H9 (cell line): ENCODE data around the gene PPP1R13B. TPM values are rescaled to one million over a fixed set of nuclear protein-coding genes. Genes with fewer than 3 reads are reported as not detected.

Experiments used
- DNase-seq: peaks from one replicate; pipeline ENCODE4 v3.0.0-alpha.2; 2017
- H2AFZ ChIP-seq: one replicate; pipeline ENCODE4 v1.6.1; 2013; ENCODE audit warnings: mild to moderate bottlenecking, low read length, control low read depth, moderate library complexity
- H2AK5ac ChIP-seq: 2 replicates; pipeline ENCODE4 v1.6.1; 2013; ENCODE audit warnings: low read length, control low read depth, mixed read lengths; ENCODE audit not compliant: insufficient read length
- H2BK120ac ChIP-seq: one replicate; pipeline ENCODE4 v1.6.1; 2013; ENCODE audit warnings: low read depth, mild to moderate bottlenecking, low read length, control low read depth, inconsistent platforms; ENCODE audit not compliant: poor library complexity, severe bottlenecking
- H2BK12ac ChIP-seq: 2 replicates; pipeline ENCODE4 v1.6.1; 2013; ENCODE audit warnings: low read length, control low read depth, mixed read lengths, low read depth; ENCODE audit not compliant: insufficient read length
- H2BK15ac ChIP-seq: 2 replicates; pipeline ENCODE4 v1.6.1; 2013; ENCODE audit warnings: low read depth, low read length, control low read depth
- H2BK20ac ChIP-seq: one replicate; pipeline ENCODE4 v1.6.1; 2013; ENCODE audit warnings: low read depth, mild to moderate bottlenecking, low read length, control low read depth, inconsistent platforms; ENCODE audit not compliant: poor library complexity, severe bottlenecking
- H2BK5ac ChIP-seq: 2 replicates; pipeline ENCODE4 v1.6.1; 2013; ENCODE audit warnings: low read length, control low read depth, mixed read lengths; ENCODE audit not compliant: insufficient read length
- H3K14ac ChIP-seq: 2 replicates; pipeline ENCODE4 v1.6.1; 2013; ENCODE audit warnings: low read length, control low read depth; ENCODE audit not compliant: insufficient read depth
- H3K18ac ChIP-seq: 2 replicates; pipeline ENCODE4 v1.6.1; 2013; ENCODE audit warnings: low read depth, mild to moderate bottlenecking, mixed read lengths, low read length, control low read depth; ENCODE audit not compliant: insufficient read length
- H3K23ac ChIP-seq: 2 replicates; pipeline ENCODE4 v1.6.1; 2013; ENCODE audit warnings: low read length, control low read depth, mixed read lengths, low read depth; ENCODE audit not compliant: insufficient read length
- H3K23me2 ChIP-seq: 2 replicates; pipeline ENCODE4 v1.6.1; 2013; ENCODE audit warnings: low read depth, mild to moderate bottlenecking, mixed read lengths, low read length, control low read depth; ENCODE audit not compliant: insufficient read length, poor library complexity, severe bottlenecking
- H3K27ac ChIP-seq: 2 replicates; pipeline ENCODE4 v1.5.1; 2013; ENCODE audit warnings: low read length, control low read depth, mixed read lengths, low read depth; ENCODE audit not compliant: insufficient read length
- H3K27me3 ChIP-seq: 2 replicates; pipeline ENCODE4 v1.6.1; 2013; ENCODE audit warnings: low read length, control low read depth, inconsistent platforms; ENCODE audit not compliant: insufficient read depth
- H3K4ac ChIP-seq: 2 replicates; pipeline ENCODE4 v1.6.1; 2013; ENCODE audit warnings: low read depth, mild to moderate bottlenecking, control low read depth, inconsistent platforms, low read length, moderate library complexity
- H3K4me1 ChIP-seq: 2 replicates; pipeline ENCODE4 v1.6.1; 2013; ENCODE audit warnings: low read length, control low read depth, inconsistent platforms; ENCODE audit not compliant: insufficient read depth
- H3K4me2 ChIP-seq: 2 replicates; pipeline ENCODE4 v1.6.1; 2013; ENCODE audit warnings: low read length, control low read depth, mixed read lengths; ENCODE audit not compliant: insufficient read length, insufficient read depth
- H3K56ac ChIP-seq: 2 replicates; pipeline ENCODE4 v1.6.1; 2013; ENCODE audit warnings: low read depth, mild to moderate bottlenecking, mixed read lengths, low read length, control low read depth; ENCODE audit not compliant: insufficient read length
- H3K79me1 ChIP-seq: 2 replicates; pipeline ENCODE4 v1.6.1; 2013; ENCODE audit warnings: low read depth, mild to moderate bottlenecking, moderate library complexity, low read length, control low read depth, inconsistent platforms; ENCODE audit not compliant: insufficient read depth, poor library complexity, severe bottlenecking
- H3K79me2 ChIP-seq: 2 replicates; pipeline ENCODE4 v1.6.1; 2013; ENCODE audit warnings: low read length, control low read depth, inconsistent platforms; ENCODE audit not compliant: insufficient read depth
- H3K9ac ChIP-seq: 2 replicates; pipeline ENCODE4 v1.6.1; 2013; ENCODE audit warnings: low read length, control low read depth, mixed read lengths; ENCODE audit not compliant: insufficient read length; ENCODE audit errors: extremely low read depth
- H3K9me3 ChIP-seq: one replicate; pipeline ENCODE4 v1.6.1; 2013; ENCODE audit warnings: low read depth, low read length, inconsistent platforms; ENCODE audit not compliant: control insufficient read depth
- H3T11ph ChIP-seq: one replicate; pipeline ENCODE4 v1.6.1; 2013; ENCODE audit warnings: mild to moderate bottlenecking, low read length, control low read depth, inconsistent platforms
- H4K20me1 ChIP-seq: one replicate; pipeline ENCODE4 v1.6.1; 2013; ENCODE audit not compliant: control insufficient read depth, insufficient read length, insufficient read depth
- H4K5ac ChIP-seq: 2 replicates; pipeline ENCODE4 v1.6.1; 2013; ENCODE audit warnings: low read depth, mild to moderate bottlenecking, mixed read lengths, low read length, control low read depth; ENCODE audit not compliant: insufficient read length
- H4K8ac ChIP-seq: replicated peaks from 2 replicates; pipeline ENCODE4 v1.6.1; 2013; ENCODE audit warnings: low read length, control low read depth, mixed read lengths, low read depth; ENCODE audit not compliant: insufficient read length
- H4K91ac ChIP-seq: 2 replicates; pipeline ENCODE4 v1.6.1; 2013; ENCODE audit warnings: low read depth, mild to moderate bottlenecking, moderate library complexity, mixed read lengths, low read length, control low read depth; ENCODE audit not compliant: insufficient read length
- H3K27ac Mint-ChIP-seq, 3 experiments: 2 replicates in 2 of 3; 3 replicates in 1 of 3; pipeline ENCODE4 v1.8.0; 2020 to 2021; ENCODE audit warnings: mixed read lengths in 3 of 3, mild to moderate bottlenecking in 1 of 3, moderate library complexity in 1 of 3
- H3K27me3 Mint-ChIP-seq: 2 replicates; pipeline ENCODE4 v1.8.0; 2021; ENCODE audit warnings: low read depth, mild to moderate bottlenecking, moderate library complexity, mixed read lengths
- H3K36me3 Mint-ChIP-seq, 3 experiments: 2 replicates in 2 of 3; 3 replicates in 1 of 3; pipeline ENCODE4 v1.8.0; 2020 to 2021; ENCODE audit warnings: low read depth in 3 of 3, mixed read lengths in 3 of 3; ENCODE audit not compliant: insufficient read depth in 1 of 3
- H3K4me1 Mint-ChIP-seq, 2 experiments: 2 replicates each; pipeline ENCODE4 v1.8.0; 2020; ENCODE audit warnings: mixed read lengths in 2 of 2
- H3K4me3 Mint-ChIP-seq, 2 experiments: 2 replicates in 1 of 2; 3 replicates in 1 of 2; pipeline ENCODE4 v1.8.0; 2020 to 2021; ENCODE audit warnings: mild to moderate bottlenecking in 2 of 2, mixed read lengths in 2 of 2, moderate library complexity in 1 of 2
- H3K9me3 Mint-ChIP-seq, 2 experiments: 2 replicates in 1 of 2; 3 replicates in 1 of 2; pipeline ENCODE4 v1.8.0; 2020; ENCODE audit warnings: mild to moderate bottlenecking in 2 of 2, mixed read lengths in 2 of 2, moderate library complexity in 1 of 2
- CTCF ChIP-seq: fragments of 200-600 bp; sonication (generic); conservative IDR thresholded peaks from 3 replicates; pipeline ENCODE4 v1.8.0; 2021; ENCODE audit warnings: antibody characterized with exemption, mild to moderate bottlenecking
- WGBS: extraction: QIAGEN DNeasy Blood & Tissue Kit; methylation state at CpG from one replicate; pipeline ENCODE4 v1.1.7; 2013; ENCODE audit warnings: missing lambda C conversion rate, low lambda C conversion rate, mixed read lengths; ENCODE audit not compliant: insufficient read length; ENCODE audit errors: extremely low coverage; 5-methylcytosine and 5-hydroxymethylcytosine counted together
- total RNA-seq: library from RNA; stranded (reverse); gene quantifications from 2 replicates; pipeline ENCODE4 v1.2.1, GENCODE V29; 2021

The PPP1R13B gene
- total RNA-seq, 1 experiment from 2014 or later: 6.0 TPM

GRCh38 chr14:103700753-103701490 lies 146.5 kb downstream of the PPP1R13B start:
- WGBS: no CpG with 5 or more reads among the region's 21 CpGs

More at GRCh38 chr14:103700753-103701490, 146.5 kb downstream of the PPP1R13B start:
- no peak overlapping the region for H4K8ac ChIP-seq
- no peak for DNase-seq
- H4K5ac ChIP-seq: no peak overlapping the region
- H2AK5ac ChIP-seq: no peak overlapping the region
- H3K9me3 Mint-ChIP-seq: no peaks in the 10 kb centered on the region; a peak in 1 of 5 replicates
- H3K27me3 ChIP-seq: no peaks in the 10 kb centered on the region
- no peaks in the 10 kb centered on the region for H3K79me1 ChIP-seq
- H3K23ac ChIP-seq: no peak overlapping the region
- H2BK120ac ChIP-seq: no peak overlapping the region
- H3K4me1 Mint-ChIP-seq: peaks cover 7 to 13% of the 10 kb centered on the region in 2 experiments
- no peak overlapping the region for H2BK5ac ChIP-seq
- H3K18ac ChIP-seq: no peak overlapping the region
- TF ChIP-seq CTCF: no peak
- no peak overlapping the region for H2BK15ac ChIP-seq
- H4K20me1 ChIP-seq: no peaks in the 10 kb centered on the region
- H3K27ac ChIP-seq: no peak overlapping the region
- no peak overlapping the region for H3K14ac ChIP-seq
- H3K4me2 ChIP-seq: no peak overlapping the region
- H3K27me3 Mint-ChIP-seq: peaks cover 1% of the 10 kb centered on the region; the same call in 1 of the 2 replicates
- no peak overlapping the region for H4K91ac ChIP-seq
- H3K27ac Mint-ChIP-seq: no peak overlapping the region
- H3K23me2 ChIP-seq: no peaks in the 10 kb centered on the region
- H3K36me3 Mint-ChIP-seq: peaks cover 16 to 51% (median 48%) of the 10 kb centered on the region in 3 experiments; a peak in 6 of 7 replicates
- no peak overlapping the region for H3T11ph ChIP-seq
- H2BK20ac ChIP-seq: no peak overlapping the region
- H2BK12ac ChIP-seq: no peak overlapping the region
- no peaks in the 10 kb centered on the region for H3K79me2 ChIP-seq
- H2AFZ ChIP-seq: no peak overlapping the region
- no peak overlapping the region for H3K56ac ChIP-seq
- no peak overlapping the region for H3K9ac ChIP-seq
- H3K9me3 ChIP-seq: no peaks in the 10 kb centered on the region
- no peak overlapping the region for H3K4ac ChIP-seq
- no peaks in the 10 kb centered on the region; the same call in 1 of the 2 replicates for H3K4me1 ChIP-seq
- H3K4me3 Mint-ChIP-seq: no peak overlapping the region
